ENCODE results near the gene NCOA3.
A peak's percentile ranks its signal among the peaks of the same experiment; 100 is the strongest.

The NCOA3 gene

GRCh38 chr20:47466213-47466612 lies 35.5 kb upstream of the NCOA3 start:
- peak; percentile 16 for DNase-seq (ENCODE audit: extremely low read depth, low read depth)

GRCh38 chr20:47466704-47467459 lies 34.8 kb upstream of the NCOA3 start:
- no peak for DNase-seq (ENCODE audit: extremely low read depth, low read depth)

More at GRCh38 chr20:47466213-47466612, 35.5 kb upstream of the NCOA3 start:
- TF ChIP-seq CTCF (IDR thresholded peaks at IDR 0.05; ENCODE audit: low read depth, low read length), result no peak

GRCh38 chr20:47468290-47469050 lies 33.2 kb upstream of the NCOA3 start:
- DNase-seq (ENCODE audit: extremely low read depth, low read depth), result no peak
- TF ChIP-seq CTCF (IDR thresholded peaks at IDR 0.05; ENCODE audit: low read depth, low read length), result no peak

More at GRCh38 chr20:47466704-47467459, 34.8 kb upstream of the NCOA3 start:
- TF ChIP-seq CTCF (IDR thresholded peaks at IDR 0.05; ENCODE audit: low read depth, low read length), result no peak

- no peak for TF ChIP-seq CTCF (IDR thresholded peaks at IDR 0.05; ENCODE audit: low read depth, low read length)
- DNase-seq (ENCODE audit: extremely low read depth, low read depth), result no peak
These were observed 26.2 kb upstream of the NCOA3 start for GRCh38 chr20:47475419-47476044.

- no peak for TF ChIP-seq CTCF (IDR thresholded peaks at IDR 0.05; ENCODE audit: low read depth, low read length)
- DNase-seq (ENCODE audit: extremely low read depth, low read depth), result no peak
These were observed 25.2 kb upstream of the NCOA3 start for GRCh38 chr20:47476452-47476851.

- no peak for TF ChIP-seq CTCF (IDR thresholded peaks at IDR 0.05; ENCODE audit: low read depth, low read length)
- no peak for DNase-seq (ENCODE audit: extremely low read depth, low read depth)
These were observed 22.6 kb upstream of the NCOA3 start for GRCh38 chr20:47479093-47479492.

GRCh38 chr20:47479506-47479905 lies 22.2 kb upstream of the NCOA3 start:
- DNase-seq (ENCODE audit: extremely low read depth, low read depth), result no peak

More at GRCh38 chr20:47479506-47479905, 22.2 kb upstream of the NCOA3 start:
- TF ChIP-seq CTCF (IDR thresholded peaks at IDR 0.05; ENCODE audit: low read depth, low read length), result no peak

Data from AG09319 (cell line).